Upper lobe of left lung (tissue), 6 donors: Measurements from ENCODE around the gene CACNB3. TPM values are rescaled to one million over a fixed set of nuclear protein-coding genes. Genes with fewer than 3 reads are reported as not detected.
A peak's percentile ranks its signal among the peaks of the same experiment; 100 is the strongest.

ENCODE experiments used
- ATAC-seq, 2 donors: fragments of 200-7000 bp; cut with Tn5 transposase; one replicate each; pipeline ENCODE4 v1.9.1; 2022; ENCODE audit warnings: mild to moderate bottlenecking in 2 of 2, moderate library complexity in 2 of 2; ENCODE audit not compliant: low FRiP score in 2 of 2
- DNase-seq, 2 donors: peaks; one replicate each; pipeline ENCODE4 v3.0.0-alpha.2; 2019 to 2020
- H3K27ac ChIP-seq, 4 donors: fragments of 200-600 bp; sonication (generic); one replicate each; pipeline ENCODE4 v1.5.1; 2016 to 2019
- H3K27me3 ChIP-seq, 4 donors: fragments of 200-600 bp; sonication (generic); one replicate each; pipeline ENCODE4 v1.5.1; 2017 to 2019
- H3K36me3 ChIP-seq, 4 donors: fragments of 200-600 bp; sonication (generic); one replicate each; pipeline ENCODE4 v1.5.1; 2016 to 2019
- H3K4me1 ChIP-seq, 4 donors: fragments of 200-600 bp; sonication (generic); one replicate each; pipeline ENCODE4 v1.5.1; 2018 to 2019
- H3K4me3 ChIP-seq, 4 donors: fragments of 200-600 bp; sonication (generic); one replicate each; pipeline ENCODE4 v1.5.1; 2017 to 2019; ENCODE audit warnings: mild to moderate bottlenecking in 2 of 4, moderate library complexity in 1 of 4
- H3K9me3 ChIP-seq, 4 donors: fragments of 200-600 bp; sonication (generic); one replicate each; pipeline ENCODE4 v1.5.1; 2018 to 2019
- CTCF ChIP-seq, 6 experiments: fragments of 450-650 bp in 4 of 6; fragments of 200-600 bp in 2 of 6; sonication (generic) in 2 of 6; IDR thresholded peaks; one replicate each; pipeline ENCODE4 v1.5.1; 2016 to 2019; ENCODE audit warnings: antibody characterized with exemption in 6 of 6
- EP300 ChIP-seq, 4 donors: sonication (generic); formaldehyde crosslinking; IDR thresholded peaks; one replicate each; pipeline ENCODE4 v1.5.1; 2017; ENCODE audit warnings: antibody characterized with exemption in 4 of 4, control low read depth in 2 of 4
- POLR2A ChIP-seq, 4 donors: fragments of 450-650 bp; IDR thresholded peaks; one replicate each; pipeline ENCODE4 v1.5.1; 2016 to 2017; ENCODE audit warnings: antibody characterized with exemption in 4 of 4, mild to moderate bottlenecking in 2 of 4
- POLR2AphosphoS5 ChIP-seq, 2 donors: sonication (generic); formaldehyde crosslinking; IDR thresholded peaks; one replicate each; pipeline ENCODE4 v1.5.1; 2017; ENCODE audit warnings: antibody characterized with exemption in 2 of 2
- WGBS, 2 donors: methylation state at CpG; one replicate each; pipeline ENCODE4 v1.1.5; 2017 to 2018; 5-methylcytosine and 5-hydroxymethylcytosine counted together
- total RNA-seq, 6 donors: library from RNA; depleted of rRNA in 4 of 6; stranded (reverse); fragments of >200 nt in 4 of 6; gene quantifications; one replicate each; pipeline versions ENCODE4 v1.1.0 to v1.2.1, GENCODE V29; 2016 to 2021
- donor health status: DM: no; HTN: no; CAD: no; lungs with moderate emphysema.
- donor health status: DM: no; HTN: yes; CAD: no; lungs with severe emphysema.

The CACNB3 gene
- total RNA-seq, 6 donors from 2014 or later = 9.1 to 21.2 (median 14.3) TPM

- Histone ChIP-seq H3K27me3 (peaks cover 0 to 4% (median 0%) of the 10 kb centered on the region in 4 donors), H3K4me3 (no peak overlapping the region), H3K9me3 (no peaks in the 10 kb centered on the region), H3K36me3 (no peaks in the 10 kb centered on the region), H3K4me1 (peaks cover 3 to 11% (median 9%) of the 10 kb centered on the region in 4 donors), H3K27ac (no peak overlapping the region)
- ATAC-seq (peak; percentile 91 to 95), DNase-seq (peak in 1 of 2 donors; percentile 68)
- WGBS, 2 donors = 23 to 28% methylated on average over 12 of the region's 12 CpGs
- TF ChIP-seq POLR2A (IDR thresholded peaks at IDR 0.05) (no peak), CTCF (IDR thresholded peaks at IDR 0.05) (peak; percentile 86 to 96 (median 92))
Measured at GRCh38 chr12:48795550-48796455, 22.5 kb upstream of the CACNB3 start.

GRCh38 chr12:48796976-48797375 is 21.3 kb upstream of the CACNB3 start:
- Histone ChIP-seq H3K4me1 (peaks cover 3 to 11% (median 9%) of the 10 kb centered on the region in 4 donors), H3K27me3 (peaks cover 0 to 4% (median 0%) of the 10 kb centered on the region in 4 donors), H3K4me3 (no peak overlapping the region), H3K9me3 (no peaks in the 10 kb centered on the region), H3K36me3 (no peaks in the 10 kb centered on the region), H3K27ac (no peak overlapping the region)
- 50 to 64% methylated on average over 3 of the region's 3 CpGs for WGBS, 2 donors
- no peak for DNase-seq
- no peak for ATAC-seq
- no peak for TF ChIP-seq POLR2AphosphoS5 (IDR thresholded peaks at IDR 0.05)
- TF ChIP-seq POLR2A (IDR thresholded peaks at IDR 0.05) = no peak
- no peak for TF ChIP-seq EP300 (IDR thresholded peaks at IDR 0.05)
- TF ChIP-seq CTCF (IDR thresholded peaks at IDR 0.05) = no peak

- peaks cover 0 to 4% (median 0%) of the 10 kb centered on the region in 4 donors for H3K27me3 ChIP-seq
- no peaks in the 10 kb centered on the region for H3K9me3 ChIP-seq
- H3K36me3 ChIP-seq = no peaks in the 10 kb centered on the region
- no peak for DNase-seq
- TF ChIP-seq POLR2A (IDR thresholded peaks at IDR 0.05) = no peak
- TF ChIP-seq EP300 (IDR thresholded peaks at IDR 0.05) = no peak
- TF ChIP-seq POLR2AphosphoS5 (IDR thresholded peaks at IDR 0.05) = no peak
- TF ChIP-seq CTCF (IDR thresholded peaks at IDR 0.05) = no peak
- 50 to 90% methylated on average over 1 to 14 of the region's 14 CpGs for WGBS, 2 donors
- H3K4me1 ChIP-seq = peaks cover 3 to 7% (median 6%) of the 10 kb centered on the region in 4 donors
- no peak overlapping the region for H3K4me3 ChIP-seq
- ATAC-seq = peak in 1 of 2 donors; percentile 44
- H3K27ac ChIP-seq = no peak overlapping the region
Measured at GRCh38 chr12:48800457-48800856, 17.8 kb upstream of the CACNB3 start.

GRCh38 chr12:48800971-48801370 is 17.3 kb upstream of the CACNB3 start:
- DNase-seq = no peak
- Histone ChIP-seq H3K27me3 (peaks cover 0 to 4% (median 0%) of the 10 kb centered on the region in 4 donors), H3K36me3 (no peaks in the 10 kb centered on the region), H3K27ac (no peak overlapping the region), H3K4me1 (peaks cover 0 to 2% (median under 1%) of the 10 kb centered on the region in 4 donors), H3K4me3 (no peak overlapping the region), H3K9me3 (no peaks in the 10 kb centered on the region)
- ATAC-seq = peak in 1 of 2 donors; percentile 16
- TF ChIP-seq CTCF (IDR thresholded peaks at IDR 0.05) = no peak
- no peak for TF ChIP-seq EP300 (IDR thresholded peaks at IDR 0.05)
- TF ChIP-seq POLR2AphosphoS5 (IDR thresholded peaks at IDR 0.05) = no peak
- TF ChIP-seq POLR2A (IDR thresholded peaks at IDR 0.05) = no peak
- 83 to 85% methylated on average over 8 to 14 of the region's 14 CpGs for WGBS, 2 donors
